Astrocyte of the spinal cord (primary cell): ENCODE measurements around the gene SLC31A1.

Experiments used
- DNase-seq: peaks from one replicate; pipeline ENCODE4 v3.0.0; 2011; ENCODE audit warnings: low read depth, low spot score
- H3K4me3 ChIP-seq: 2 replicates; pipeline ENCODE4 v1.5.1; 2011; ENCODE audit warnings: low read depth, mild to moderate bottlenecking, low read length, moderate library complexity
- in situ Hi-C: cut with HindIII; loops from 2 replicates; pipeline ENCODE4 v1.10.0; 2017; ENCODE audit warnings: low sequenced_read_pairs
- TF ChIP-seq, protein P1 (sequence below): IDR thresholded peaks from 2 replicates; pipeline ENCODE4 v1.5.1; 2012; ENCODE audit warnings: low read depth, mild to moderate bottlenecking, low read length, inconsistent platforms

The SLC31A1 gene

GRCh38 chr9:113250807-113251206 is 29.5 kb downstream of the SLC31A1 start:
- in situ Hi-C loops = no loop called here
- TF ChIP-seq, protein P1, sequence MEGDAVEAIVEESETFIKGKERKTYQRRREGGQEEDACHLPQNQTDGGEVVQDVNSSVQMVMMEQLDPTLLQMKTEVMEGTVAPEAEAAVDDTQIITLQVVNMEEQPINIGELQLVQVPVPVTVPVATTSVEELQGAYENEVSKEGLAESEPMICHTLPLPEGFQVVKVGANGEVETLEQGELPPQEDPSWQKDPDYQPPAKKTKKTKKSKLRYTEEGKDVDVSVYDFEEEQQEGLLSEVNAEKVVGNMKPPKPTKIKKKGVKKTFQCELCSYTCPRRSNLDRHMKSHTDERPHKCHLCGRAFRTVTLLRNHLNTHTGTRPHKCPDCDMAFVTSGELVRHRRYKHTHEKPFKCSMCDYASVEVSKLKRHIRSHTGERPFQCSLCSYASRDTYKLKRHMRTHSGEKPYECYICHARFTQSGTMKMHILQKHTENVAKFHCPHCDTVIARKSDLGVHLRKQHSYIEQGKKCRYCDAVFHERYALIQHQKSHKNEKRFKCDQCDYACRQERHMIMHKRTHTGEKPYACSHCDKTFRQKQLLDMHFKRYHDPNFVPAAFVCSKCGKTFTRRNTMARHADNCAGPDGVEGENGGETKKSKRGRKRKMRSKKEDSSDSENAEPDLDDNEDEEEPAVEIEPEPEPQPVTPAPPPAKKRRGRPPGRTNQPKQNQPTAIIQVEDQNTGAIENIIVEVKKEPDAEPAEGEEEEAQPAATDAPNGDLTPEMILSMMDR = no peak
- DNase-seq = no peak
- H3K4me3 ChIP-seq = no peak overlapping the region

- no peak for DNase-seq
- H3K4me3 ChIP-seq = no peak overlapping the region
- in situ Hi-C loops = no loop called here
- TF ChIP-seq, protein P1 = no peak
Observed at GRCh38 chr9:113254991-113255390, 33.6 kb downstream of the SLC31A1 start.

DNA sequence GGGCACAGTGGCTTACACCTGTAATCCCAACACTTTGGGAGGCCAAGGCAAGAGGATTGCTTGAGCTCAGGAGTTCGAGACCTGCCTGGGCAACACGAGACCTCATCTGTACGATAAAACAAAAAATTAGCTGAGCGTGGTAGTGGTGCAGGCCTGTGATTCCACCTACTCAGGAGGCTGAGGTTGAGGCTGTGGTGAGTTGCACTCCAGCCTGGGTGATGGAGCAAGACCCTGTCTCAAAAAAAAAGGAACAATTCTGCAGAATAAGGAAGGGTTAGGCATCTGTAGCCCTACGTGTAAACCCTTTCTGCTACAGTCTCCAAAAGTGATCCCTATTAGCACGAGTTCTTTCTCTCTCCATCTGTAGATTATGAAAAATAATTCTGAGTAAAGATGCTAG is 34.1 kb downstream of the SLC31A1 start:
- TF ChIP-seq, protein P1 = no peak
- DNase-seq = no peak
- in situ Hi-C loops = no loop called here
- H3K4me3 ChIP-seq = no peak overlapping the region

DNA sequence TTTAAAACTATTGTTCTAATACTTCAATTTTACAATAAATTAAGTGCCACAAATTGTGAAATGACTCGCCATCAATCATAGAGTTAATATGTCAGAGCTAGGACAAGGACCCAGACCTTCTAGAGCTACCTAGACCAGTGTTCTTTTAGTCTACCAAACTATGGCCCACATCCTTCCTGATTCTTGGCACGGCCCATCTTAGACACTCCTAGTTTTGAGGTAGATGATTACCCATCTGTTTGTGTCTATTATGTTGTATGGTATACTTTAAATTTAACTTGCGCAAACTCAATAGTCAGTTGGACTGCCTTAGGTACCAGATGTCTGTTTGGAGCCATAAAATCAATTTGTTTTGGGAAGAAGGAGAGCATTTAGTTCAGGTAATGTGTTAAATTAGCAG is 36.5 kb downstream of the SLC31A1 start:
- DNase-seq = no peak
- in situ Hi-C loops = no loop called here
- TF ChIP-seq, protein P1 = no peak

DNA sequence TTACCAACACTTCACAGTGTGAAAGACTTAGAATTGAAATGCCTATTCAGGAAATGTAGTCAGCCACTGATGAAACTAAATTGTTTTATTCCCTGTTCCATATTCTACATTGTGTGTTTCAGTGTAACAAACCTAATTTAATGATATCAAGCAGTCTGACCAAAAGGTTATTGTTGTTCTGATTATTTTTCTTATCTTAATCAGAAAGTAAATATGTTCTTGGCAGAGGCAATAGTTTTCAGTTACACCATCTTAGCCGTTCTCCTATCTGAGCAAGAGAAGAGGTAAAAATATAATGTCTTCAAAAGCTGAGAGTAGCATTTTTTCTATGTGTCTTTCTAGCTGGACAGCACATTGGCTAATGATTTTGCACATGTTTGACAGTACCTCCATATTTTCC is 36.9 kb downstream of the SLC31A1 start:
- H3K4me3 ChIP-seq = no peak overlapping the region
- DNase-seq = no peak
- TF ChIP-seq, protein P1 = no peak
- in situ Hi-C loops = no loop called here

More for the DNA sequence above, 36.5 kb downstream of the SLC31A1 start:
- H3K4me3 ChIP-seq = no peak overlapping the region

- TF ChIP-seq, protein P1 = no peak
- in situ Hi-C loops = no loop called here
- DNase-seq = peak; percentile 3
- no peak overlapping the region for H3K4me3 ChIP-seq
Observed at GRCh38 chr9:113261917-113262671, 40.8 kb downstream of the SLC31A1 start.
